OCI-LY1 (cell line): ENCODE measurements around the gene C10orf120.

Experiments used
- H2AFZ ChIP-seq: fragments of 200-600 bp; sonication (generic), shearing (Covaris generic); 2 replicates; pipeline ENCODE4 v1.6.0; 2014; ENCODE audit warnings: antibody characterized with exemption, mild to moderate bottlenecking, low read length
- H3F3A ChIP-seq: fragments of 200-600 bp; sonication (generic), shearing (Covaris generic); 2 replicates; pipeline ENCODE4 v1.6.0; 2014; ENCODE audit warnings: mild to moderate bottlenecking, antibody characterized with exemption, low read length, moderate library complexity; ENCODE audit not compliant: insufficient read depth
- H3K27ac ChIP-seq: fragments of 200-600 bp; sonication (generic); 2 replicates; pipeline ENCODE4 v1.5.1; 2014; ENCODE audit warnings: low read length, mixed run types, mild to moderate bottlenecking, low read depth; ENCODE audit not compliant: poor library complexity, severe bottlenecking
- H3K27me3 ChIP-seq: fragments of 200-600 bp; sonication (generic); 2 replicates; pipeline ENCODE4 v1.6.0; 2014; ENCODE audit warnings: antibody characterized with exemption, mild to moderate bottlenecking, low read length, moderate library complexity; ENCODE audit not compliant: insufficient read depth
- H3K36me3 ChIP-seq: fragments of 200-600 bp; sonication (generic); 2 replicates; pipeline ENCODE4 v1.6.1; 2014; ENCODE audit warnings: mild to moderate bottlenecking, antibody characterized with exemption, low read length, moderate library complexity, mixed read lengths; ENCODE audit not compliant: insufficient read depth
- H3K4me1 ChIP-seq: fragments of 200-600 bp; sonication (generic); 2 replicates; pipeline ENCODE4 v1.5.1; 2014; ENCODE audit warnings: mild to moderate bottlenecking, low read length, moderate library complexity; ENCODE audit not compliant: insufficient read depth, severe bottlenecking
- H3K4me2 ChIP-seq: fragments of 200-600 bp; sonication (generic), shearing (Covaris generic); 2 replicates; pipeline ENCODE4 v1.6.1; 2014; ENCODE audit warnings: low read length
- H3K4me3 ChIP-seq: fragments of 200-600 bp; sonication (generic); 2 replicates; pipeline ENCODE4 v1.5.1; 2014; ENCODE audit warnings: low read length, low read depth, mild to moderate bottlenecking, mixed read lengths; ENCODE audit not compliant: poor library complexity, severe bottlenecking
- H3K79me2 ChIP-seq: fragments of 200-600 bp; shearing (Covaris generic); 2 replicates; pipeline ENCODE4 v1.6.1; 2016; ENCODE audit warnings: mixed run types, low read length, mixed read lengths; ENCODE audit not compliant: insufficient read depth
- H3K9ac ChIP-seq: fragments of 200-600 bp; sonication (generic), shearing (Covaris generic); 2 replicates; pipeline ENCODE4 v1.6.1; 2014; ENCODE audit warnings: mild to moderate bottlenecking, low read length, mixed read lengths
- H3K9me2 ChIP-seq: fragments of 200-600 bp; sonication (generic), shearing (Covaris generic); 2 replicates; pipeline ENCODE4 v1.6.1; 2014; ENCODE audit warnings: low read depth, mild to moderate bottlenecking, low read length, mixed read lengths
- H3K9me3 ChIP-seq: fragments of 200-600 bp; shearing (Covaris generic); 2 replicates; pipeline ENCODE4 v1.6.1; 2014; ENCODE audit warnings: low read length, mixed read lengths
- H4K20me1 ChIP-seq: fragments of 200-600 bp; sonication (generic), shearing (Covaris generic); 2 replicates; pipeline ENCODE4 v1.6.0; 2016; ENCODE audit warnings: mild to moderate bottlenecking, low read length; ENCODE audit not compliant: insufficient read depth
- EZH2 ChIP-seq: fragments of 200-600 bp; sonication (generic), shearing (Covaris generic); IDR thresholded peaks from 2 replicates; pipeline ENCODE4 v1.8.0; 2017; ENCODE audit warnings: borderline replicate concordance, mixed run types, mild to moderate bottlenecking, antibody characterized with exemption, low read length, moderate library complexity, mixed read lengths
- TF ChIP-seq, protein P1 (sequence below): fragments of 200-600 bp; sonication (generic), shearing (Covaris generic); IDR thresholded peaks from 2 replicates; pipeline ENCODE4 v1.5.1; 2017; ENCODE audit warnings: mild to moderate bottlenecking, antibody characterized with exemption, low read length, moderate library complexity, mixed read lengths

Gene C10orf120

GRCh38 chr10:122733931-122734665 lies 34.5 kb upstream of the C10orf120 start:
- Histone ChIP-seq H3K4me1 (no peaks in the 10 kb centered on the region), H3F3A (no peaks in the 10 kb centered on the region), H3K4me3 (no peak overlapping the region), H3K9ac (no peak overlapping the region), H3K27me3 (no peaks in the 10 kb centered on the region), H3K27ac (no peak overlapping the region), H3K36me3 (no peaks in the 10 kb centered on the region), H3K4me2 (no peak overlapping the region), H3K9me2 (no peaks in the 10 kb centered on the region), H3K79me2 (no peaks in the 10 kb centered on the region), H3K9me3 (no peaks in the 10 kb centered on the region), H2AFZ (no peak overlapping the region), H4K20me1 (no peaks in the 10 kb centered on the region)
- TF ChIP-seq, protein P1, sequence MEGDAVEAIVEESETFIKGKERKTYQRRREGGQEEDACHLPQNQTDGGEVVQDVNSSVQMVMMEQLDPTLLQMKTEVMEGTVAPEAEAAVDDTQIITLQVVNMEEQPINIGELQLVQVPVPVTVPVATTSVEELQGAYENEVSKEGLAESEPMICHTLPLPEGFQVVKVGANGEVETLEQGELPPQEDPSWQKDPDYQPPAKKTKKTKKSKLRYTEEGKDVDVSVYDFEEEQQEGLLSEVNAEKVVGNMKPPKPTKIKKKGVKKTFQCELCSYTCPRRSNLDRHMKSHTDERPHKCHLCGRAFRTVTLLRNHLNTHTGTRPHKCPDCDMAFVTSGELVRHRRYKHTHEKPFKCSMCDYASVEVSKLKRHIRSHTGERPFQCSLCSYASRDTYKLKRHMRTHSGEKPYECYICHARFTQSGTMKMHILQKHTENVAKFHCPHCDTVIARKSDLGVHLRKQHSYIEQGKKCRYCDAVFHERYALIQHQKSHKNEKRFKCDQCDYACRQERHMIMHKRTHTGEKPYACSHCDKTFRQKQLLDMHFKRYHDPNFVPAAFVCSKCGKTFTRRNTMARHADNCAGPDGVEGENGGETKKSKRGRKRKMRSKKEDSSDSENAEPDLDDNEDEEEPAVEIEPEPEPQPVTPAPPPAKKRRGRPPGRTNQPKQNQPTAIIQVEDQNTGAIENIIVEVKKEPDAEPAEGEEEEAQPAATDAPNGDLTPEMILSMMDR = no peak
- no peak for TF ChIP-seq EZH2

DNA sequence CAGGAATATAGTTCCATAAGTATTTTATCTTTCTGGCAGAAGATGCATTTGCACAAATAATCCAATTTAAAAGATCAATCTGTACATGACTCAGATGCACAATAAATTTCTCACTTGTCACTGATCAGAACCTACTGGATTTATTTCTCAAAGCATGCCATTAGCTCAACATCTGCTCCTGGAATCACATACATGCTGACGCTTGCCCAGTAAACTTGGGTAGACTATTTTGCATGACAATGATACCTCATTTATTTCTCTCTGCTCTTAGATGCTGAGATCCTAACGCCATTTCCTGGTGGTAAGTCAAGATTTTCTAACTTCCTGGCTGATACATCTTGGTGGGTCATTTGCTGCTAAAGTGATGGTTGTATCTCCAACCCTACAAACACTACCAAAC lies 33.8 kb upstream of the C10orf120 start:
- no peaks in the 10 kb centered on the region for H3K27me3 ChIP-seq
- H2AFZ ChIP-seq = no peak overlapping the region
- H3K4me3 ChIP-seq = no peak overlapping the region
- no peaks in the 10 kb centered on the region for H3K9me3 ChIP-seq
- no peak for TF ChIP-seq EZH2
- TF ChIP-seq, protein P1 = no peak
- H3K4me1 ChIP-seq = no peaks in the 10 kb centered on the region
- H3K36me3 ChIP-seq = no peaks in the 10 kb centered on the region
- no peak overlapping the region for H3K27ac ChIP-seq
- H3K79me2 ChIP-seq = no peaks in the 10 kb centered on the region
- H3F3A ChIP-seq = no peaks in the 10 kb centered on the region
- no peak overlapping the region for H3K4me2 ChIP-seq
- H3K9ac ChIP-seq = no peak overlapping the region
- no peaks in the 10 kb centered on the region for H3K9me2 ChIP-seq
- no peaks in the 10 kb centered on the region for H4K20me1 ChIP-seq

- H3K9me3 ChIP-seq = no peaks in the 10 kb centered on the region
- no peak for TF ChIP-seq EZH2
- TF ChIP-seq, protein P1 = no peak
- no peaks in the 10 kb centered on the region for H4K20me1 ChIP-seq
- H3K36me3 ChIP-seq = no peaks in the 10 kb centered on the region
- no peak overlapping the region for H3K9ac ChIP-seq
- H3F3A ChIP-seq = no peaks in the 10 kb centered on the region
- no peak overlapping the region for H3K27ac ChIP-seq
- no peak overlapping the region for H3K4me2 ChIP-seq
- no peaks in the 10 kb centered on the region for H3K79me2 ChIP-seq
- H3K27me3 ChIP-seq = no peaks in the 10 kb centered on the region
- no peak overlapping the region for H3K4me3 ChIP-seq
- no peaks in the 10 kb centered on the region for H3K9me2 ChIP-seq
- no peak overlapping the region for H2AFZ ChIP-seq
- no peaks in the 10 kb centered on the region for H3K4me1 ChIP-seq
These were observed 30.6 kb upstream of the C10orf120 start for GRCh38 chr10:122730238-122730637.
